HG03159 (cell line): ENCODE results near the gene OR8K3.

Source experiments
- ATAC-seq: cut with Tn5 transposase; IDR thresholded peaks from one replicate; pipeline ENCODE4 v1.9.1; 2021; ENCODE audit warnings: mild to moderate bottlenecking, moderate library complexity; ENCODE audit not compliant: unreplicated experiment

The OR8K3 gene

DNA sequence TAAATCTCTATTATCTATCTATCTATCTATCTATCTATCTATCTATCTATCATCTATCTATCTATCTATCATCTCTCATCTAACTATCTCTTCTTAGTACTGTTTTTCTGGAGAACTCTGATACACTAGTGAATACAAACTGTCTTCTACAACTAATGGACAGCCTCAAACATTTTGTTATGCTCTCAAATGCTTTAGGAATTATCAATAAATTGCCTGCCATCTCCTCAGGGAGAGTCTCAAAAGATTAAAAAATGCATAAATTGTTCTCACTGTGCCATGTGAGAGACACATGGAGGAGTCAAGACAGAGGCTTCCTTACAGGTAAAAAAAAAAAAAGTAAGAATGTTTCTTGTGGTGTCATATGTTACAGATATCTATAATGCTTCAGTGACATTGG lies at the start of gene OR8K3:
TSS of gene OR8K3 (plus strand) at position 301 of the 400 bp plus-strand sequence. CDS start 3,163 bp downstream, outside the sequence.
- no peak for ATAC-seq

DNA sequence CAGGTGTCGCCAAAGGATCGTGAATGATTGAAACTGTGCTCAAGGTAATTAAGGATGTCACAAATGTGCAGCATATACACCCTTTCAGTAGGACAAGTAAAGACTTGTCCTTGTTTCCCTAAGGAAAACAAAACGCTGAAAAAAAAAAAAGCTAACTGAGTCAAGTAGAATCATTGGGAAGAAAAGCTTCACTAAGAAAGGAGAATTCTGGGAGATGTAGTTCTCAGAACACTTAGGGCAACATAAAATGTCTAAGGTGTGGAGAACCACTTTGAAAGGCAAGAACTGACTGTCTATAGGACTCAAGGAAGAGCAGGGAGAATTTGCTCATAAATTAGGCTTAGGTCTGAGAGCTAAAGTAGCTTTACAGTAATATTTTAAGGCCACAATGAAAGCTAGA lies 43.9 kb upstream of the OR8K3 start:
- ATAC-seq, result no peak

DNA sequence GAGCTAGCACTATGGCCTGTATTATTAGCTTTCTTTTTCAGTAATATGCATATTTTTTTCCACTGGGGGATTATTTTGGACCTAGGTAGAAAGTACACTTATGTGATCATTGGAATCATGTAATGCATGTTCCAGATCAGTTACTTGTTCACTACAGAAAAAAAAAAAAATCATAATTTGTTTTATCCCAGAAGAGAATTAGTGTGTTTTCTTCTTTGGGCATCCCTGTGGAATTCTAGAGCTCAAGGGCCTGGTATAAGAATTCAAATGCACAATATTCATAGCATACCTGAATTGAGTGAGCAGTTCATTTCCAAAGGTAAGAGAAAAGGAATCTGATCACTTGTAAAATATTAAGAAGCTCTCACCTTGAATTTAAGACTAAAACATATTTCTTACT lies 41.1 kb upstream of the OR8K3 start, which contains the start of gene OR5T1:
TSS of gene OR5T1 (plus strand) at position 301 of the 400 bp plus-strand sequence. CDS start 1,485 bp downstream, outside the sequence.
- ATAC-seq, result no peak

DNA sequence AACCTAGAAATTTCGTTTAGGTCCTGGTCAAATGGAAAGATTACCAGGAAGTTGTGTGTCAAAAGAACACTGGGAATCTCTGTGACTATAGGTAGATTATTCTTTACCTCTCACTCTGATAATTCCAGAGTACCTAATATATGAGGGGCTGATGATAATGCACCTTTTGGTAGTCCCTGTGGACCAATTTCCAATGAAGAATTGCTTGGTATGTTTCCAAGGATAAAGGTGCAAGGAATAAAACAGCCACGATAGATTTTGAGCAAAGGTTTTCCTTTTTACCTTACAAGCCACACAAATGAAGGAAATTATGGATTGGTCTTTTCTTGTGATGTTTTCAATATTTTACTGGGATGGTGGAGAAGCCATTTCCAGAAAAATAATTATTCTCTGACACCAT lies 22.8 kb upstream of the OR8K3 start, which contains the start of gene OR8H1:
TSS of gene OR8H1 (minus strand) at position 101 of the 400 bp plus-strand sequence. CDS start 1,192 bp downstream, outside the sequence.
- ATAC-seq, result no peak

DNA sequence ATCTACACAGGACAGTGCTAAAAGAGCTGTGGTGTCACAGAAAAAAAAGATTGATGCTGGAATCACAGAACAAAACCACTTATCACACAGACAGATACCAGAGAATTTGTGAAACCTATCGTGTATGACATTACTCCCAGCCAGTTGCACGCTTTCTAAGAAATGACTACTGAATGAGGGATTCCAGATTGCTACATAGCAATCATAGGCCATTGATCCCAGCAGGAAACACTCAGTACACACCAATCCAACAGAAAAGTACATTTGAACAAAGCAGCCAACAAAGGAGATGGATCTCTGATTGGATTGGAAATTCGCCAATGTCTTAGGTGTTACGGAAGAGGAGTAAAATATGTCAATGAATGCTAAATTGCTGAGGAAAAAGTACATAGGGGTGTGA lies 18.0 kb upstream of the OR8K3 start:
- ATAC-seq, result no peak

DNA sequence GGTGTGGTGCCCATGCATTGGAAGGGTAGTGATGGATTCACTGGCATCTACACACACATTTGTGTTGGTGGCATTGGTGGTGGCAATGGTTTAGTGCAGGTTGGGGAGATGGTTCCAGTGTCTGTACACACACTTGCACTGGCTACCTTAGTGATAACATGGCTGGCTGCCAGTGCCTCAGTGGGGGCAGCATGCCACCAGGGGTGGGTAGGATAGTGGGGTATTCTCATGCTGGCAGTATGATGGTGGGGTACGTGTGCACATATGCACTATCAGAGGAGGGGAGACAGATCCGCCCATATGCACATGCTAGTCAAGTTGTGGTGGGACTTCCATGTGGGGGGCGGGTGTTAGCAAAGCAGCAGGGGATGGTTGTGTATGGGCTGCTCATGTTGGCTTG lies 7.1 kb upstream of the OR8K3 start:
- ATAC-seq, result no peak

DNA sequence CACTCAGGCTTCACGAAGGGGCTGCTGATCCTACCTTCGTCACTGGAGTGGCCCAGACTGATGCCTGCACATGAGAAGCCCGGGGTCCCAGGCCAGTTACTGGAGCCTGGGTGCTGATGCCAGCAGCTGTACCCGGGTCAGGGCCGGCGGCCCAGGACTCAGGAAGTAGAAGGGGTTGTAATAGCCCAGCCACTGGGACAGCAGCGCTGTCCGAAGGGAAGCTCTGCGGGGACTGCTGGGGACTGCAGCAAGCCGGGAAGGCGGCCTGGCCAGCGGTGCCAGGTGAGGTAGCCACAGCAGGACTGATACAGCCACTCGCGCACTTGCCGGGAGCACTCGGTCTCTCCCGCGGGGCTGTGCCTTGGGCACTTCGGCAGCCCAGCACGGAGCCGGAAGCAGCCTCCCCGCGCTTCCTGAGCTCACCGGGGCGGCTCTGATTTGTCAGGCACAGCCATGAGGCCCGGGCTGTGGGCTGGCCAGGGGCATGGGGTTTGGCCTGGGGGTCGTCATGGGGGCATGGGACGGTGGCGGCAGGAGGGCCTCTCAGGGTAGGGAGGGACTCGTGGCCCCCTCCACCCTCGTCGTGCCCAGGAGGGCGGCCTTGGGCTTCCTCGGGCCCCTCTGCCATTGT lies 17.0 kb downstream of the OR8K3 start:
- no peak for ATAC-seq

DNA sequence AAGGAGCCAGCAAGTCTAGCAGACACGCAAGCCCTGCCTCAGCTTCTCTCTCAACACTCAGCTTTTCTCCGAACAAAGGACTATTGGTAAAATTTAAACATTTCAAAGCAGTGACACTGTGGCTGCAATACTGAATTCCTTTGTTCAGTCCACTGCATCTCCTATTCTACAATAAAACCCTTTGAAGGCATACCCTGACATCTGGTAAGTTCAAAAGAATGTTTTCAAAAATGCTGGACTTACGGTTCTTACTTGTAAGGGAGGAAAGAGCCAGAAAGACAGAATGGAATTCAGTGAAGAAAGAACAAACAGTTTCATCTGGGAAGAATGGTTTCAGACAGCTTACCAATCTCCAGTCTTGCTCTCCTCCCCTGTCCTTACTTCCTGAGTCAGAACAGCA lies 18.2 kb downstream of the OR8K3 start:
- no peak for ATAC-seq

DNA sequence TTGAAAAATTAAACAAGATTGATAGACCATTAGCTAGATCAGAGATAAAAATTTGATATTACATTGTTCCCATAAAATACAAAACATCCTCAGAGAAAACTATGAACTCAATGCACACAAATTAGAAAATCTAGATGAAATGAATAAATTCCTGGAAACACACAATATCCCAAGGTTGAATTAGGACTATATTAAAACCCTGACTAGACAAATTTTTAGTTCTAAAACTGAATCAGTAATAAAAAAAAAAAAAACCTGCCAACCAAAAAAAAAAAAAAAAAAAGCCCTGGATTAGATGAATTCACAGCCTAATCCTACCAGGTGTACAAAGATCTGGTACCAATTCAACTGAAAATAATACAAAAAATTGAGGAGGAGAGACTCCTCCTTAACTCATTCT lies 25.3 kb downstream of the OR8K3 start:
- no peak for ATAC-seq

DNA sequence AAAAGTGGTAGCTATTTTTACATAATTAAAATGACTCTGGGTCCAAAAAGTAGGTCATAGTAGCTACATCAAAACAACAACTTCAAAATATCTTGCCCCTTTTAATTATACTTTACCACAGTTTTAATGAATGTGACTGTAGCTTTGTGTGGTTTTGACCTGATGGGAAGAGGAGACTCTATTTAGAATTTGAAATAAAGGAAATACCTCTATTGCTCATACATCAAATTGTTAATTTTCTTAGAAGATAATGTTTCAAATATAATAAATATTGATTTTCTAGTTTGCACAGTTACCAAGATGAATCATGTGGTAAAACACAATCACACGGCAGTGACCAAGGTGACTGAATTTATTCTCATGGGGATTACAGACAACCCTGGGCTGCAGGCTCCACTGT lies 30.8 kb downstream of the OR8K3 start, which contains the start of gene OR8K1:
TSS of gene OR8K1 (plus strand) at position 301 of the 400 bp plus-strand sequence. CDS start at position 301, 0 bp downstream.
- ATAC-seq, result no peak

DNA sequence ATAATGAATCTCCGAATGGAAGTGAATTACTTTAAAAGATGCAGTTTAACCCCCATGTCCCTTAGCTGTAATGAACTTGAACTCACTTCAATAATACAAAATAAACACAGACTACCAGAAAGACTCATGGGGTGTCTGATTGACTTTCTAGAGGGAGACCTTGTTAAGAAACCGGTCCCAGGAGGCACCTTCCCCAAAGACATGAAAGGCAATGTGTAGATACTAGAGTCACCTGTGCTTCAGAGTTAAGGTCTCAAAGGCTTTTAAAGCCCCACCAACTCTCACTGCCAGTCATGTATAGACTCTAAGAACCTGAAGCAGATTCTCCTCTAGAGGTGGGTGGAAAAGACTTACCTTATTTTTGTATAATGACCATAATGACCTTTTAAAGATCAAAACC lies 39.0 kb downstream of the OR8K3 start, which contains the start of gene OR8J1:
TSS of gene OR8J1 (plus strand) at position 301 of the 400 bp plus-strand sequence. CDS start 5,956 bp downstream, outside the sequence.
- ATAC-seq, result no peak
